ENCODE results near the gene TTLL11.
A peak's percentile ranks its signal among the peaks of the same experiment; 100 is the strongest.
"Not testable (repeated sequence)": the region's sequence is repeated elsewhere in the genome, so short reads cannot be mapped to it uniquely, and the experiment has no call there.

TTLL11 gene

DNA sequence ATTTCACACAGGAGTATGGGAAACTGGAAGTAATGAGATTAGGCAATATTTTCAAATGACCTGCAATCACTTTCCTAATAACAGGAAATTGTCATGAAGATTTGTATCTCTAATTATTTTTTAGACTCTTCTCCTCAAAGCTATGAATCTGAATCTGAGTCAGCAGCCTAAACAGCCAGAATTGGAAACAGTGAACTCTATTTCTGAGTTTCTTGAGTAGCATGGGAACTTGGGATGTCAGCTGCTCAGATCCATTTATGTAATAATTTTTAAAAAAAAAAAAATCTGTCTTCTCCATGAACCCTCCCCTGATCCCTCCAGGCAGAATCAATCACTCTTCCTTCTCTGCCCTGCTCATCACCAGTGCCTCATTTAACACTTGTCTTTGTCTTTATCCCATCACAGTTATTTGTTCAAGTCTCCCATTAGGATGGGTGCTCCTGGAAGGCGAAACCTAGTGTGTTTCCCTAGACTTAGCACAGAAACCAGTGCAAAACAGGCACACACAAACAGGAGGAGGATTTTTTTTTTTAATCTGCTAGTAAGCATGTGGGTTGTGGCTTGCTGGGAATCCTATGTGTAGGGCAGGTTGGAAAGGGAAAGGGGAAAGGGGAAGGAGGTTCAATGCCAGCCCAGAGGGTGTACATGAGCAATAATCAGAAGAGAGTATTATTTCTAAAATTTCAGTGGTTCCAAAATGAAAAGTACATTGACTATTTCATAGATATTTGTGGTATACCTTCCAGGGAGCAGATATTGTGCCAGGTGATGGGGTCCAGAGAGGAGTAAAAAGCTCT is 186.8 kb downstream of the TTLL11 start:
- DNase-seq (ENCODE audit: low spot score), result peak; percentile 57

- peak; percentile 92 for DNase-seq (ENCODE audit: low spot score)
Observed at GRCh38 chr9:121902461-121903135, 190.5 kb downstream of the TTLL11 start.

DNA sequence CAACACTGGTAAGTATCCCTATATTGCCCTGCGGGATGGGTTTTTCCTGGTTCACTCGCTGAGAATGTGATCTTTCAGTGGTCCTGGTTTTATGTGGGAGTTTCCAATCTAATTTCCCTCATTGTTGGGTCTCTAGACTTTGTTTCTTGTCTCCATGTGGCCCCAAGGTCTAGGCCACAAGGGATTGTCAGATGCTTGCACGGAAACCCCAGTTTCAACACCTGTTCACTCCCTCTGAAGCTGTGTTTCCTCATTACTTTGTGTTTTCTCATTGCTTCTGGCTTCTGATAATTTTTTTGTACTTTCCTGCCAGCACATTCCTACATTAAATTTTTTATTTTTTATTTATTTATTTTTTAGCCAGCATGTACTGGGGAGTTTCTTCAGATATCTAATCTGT is 191.5 kb downstream of the TTLL11 start:
- no peak for DNase-seq (ENCODE audit: low spot score)

DNA sequence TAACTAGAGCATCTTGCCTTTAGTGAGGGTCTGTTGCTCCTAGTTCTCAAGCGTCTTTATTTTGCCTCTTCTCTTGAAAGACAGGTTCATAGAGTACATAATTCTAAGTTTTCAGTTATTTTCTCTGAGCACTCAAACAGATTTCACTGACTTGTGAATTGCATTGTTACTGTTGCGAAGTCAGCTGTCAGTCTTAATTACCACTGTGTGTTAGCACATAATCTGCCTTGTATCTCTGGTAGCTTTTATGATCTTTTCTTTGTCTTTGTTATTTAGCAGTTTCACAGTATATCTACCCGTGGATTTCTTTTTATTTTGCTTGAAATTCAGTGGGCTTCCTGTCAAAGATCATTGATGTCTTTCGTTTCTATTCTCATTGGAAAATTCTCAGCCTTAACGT is 192.9 kb downstream of the TTLL11 start:
- DNase-seq (ENCODE audit: low spot score), result no peak

- DNase-seq (ENCODE audit: low spot score), result no peak
Observed at GRCh38 chr9:121898856-121899255, 194.3 kb downstream of the TTLL11 start.

DNA sequence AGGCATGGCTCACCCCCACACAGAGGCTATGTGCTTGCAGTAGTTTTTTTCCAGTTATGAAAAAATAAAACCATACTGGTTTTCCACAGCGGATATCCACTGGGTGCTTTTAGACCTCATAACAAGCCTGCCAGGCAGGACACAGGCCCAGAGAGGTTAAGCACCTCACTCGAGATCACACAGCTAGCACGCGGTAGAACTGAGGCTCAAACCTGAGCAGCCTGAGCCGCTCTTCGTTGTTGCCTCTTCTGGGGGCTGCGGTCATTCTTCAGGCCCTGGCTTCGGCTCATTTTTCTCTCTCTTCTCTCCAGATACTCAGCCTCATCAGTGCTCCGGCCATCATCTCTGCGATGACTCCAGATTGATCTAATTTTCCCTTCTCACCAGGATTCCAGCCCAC is 196.0 kb downstream of the TTLL11 start:
- DNase-seq (ENCODE audit: low spot score), result no peak

- no peak for DNase-seq (ENCODE audit: low spot score)
Observed at GRCh38 chr9:121896545-121896943, 196.6 kb downstream of the TTLL11 start.

GRCh38 chr9:121895818-121896544 is 197.1 kb downstream of the TTLL11 start:
- no peak for DNase-seq (ENCODE audit: low spot score)

GRCh38 chr9:121895358-121895757 is 197.8 kb downstream of the TTLL11 start:
- DNase-seq (ENCODE audit: low spot score), result no peak

DNA sequence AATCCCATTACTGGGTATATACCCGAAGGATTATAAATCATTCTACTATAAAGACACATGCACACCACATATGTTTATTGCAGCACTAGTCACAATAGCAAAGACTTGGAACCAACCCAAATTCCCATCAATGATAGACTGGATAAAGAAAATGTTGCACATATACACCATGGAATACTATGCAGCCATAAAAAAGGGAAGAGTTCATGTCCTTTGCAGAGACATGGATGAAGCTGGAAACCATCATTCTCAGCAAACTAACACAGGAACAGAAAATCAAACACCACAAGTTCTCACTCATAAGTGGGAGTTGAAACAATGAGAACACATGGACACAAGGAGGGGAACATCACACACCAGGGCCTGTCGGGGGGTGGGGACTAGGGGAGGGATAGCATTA is 198.7 kb downstream of the TTLL11 start:
- DNase-seq (ENCODE audit: low spot score), result not testable (repeated sequence)

- no peak for DNase-seq (ENCODE audit: low spot score)
Observed at GRCh38 chr9:121893786-121894185, 199.3 kb downstream of the TTLL11 start.

DNA sequence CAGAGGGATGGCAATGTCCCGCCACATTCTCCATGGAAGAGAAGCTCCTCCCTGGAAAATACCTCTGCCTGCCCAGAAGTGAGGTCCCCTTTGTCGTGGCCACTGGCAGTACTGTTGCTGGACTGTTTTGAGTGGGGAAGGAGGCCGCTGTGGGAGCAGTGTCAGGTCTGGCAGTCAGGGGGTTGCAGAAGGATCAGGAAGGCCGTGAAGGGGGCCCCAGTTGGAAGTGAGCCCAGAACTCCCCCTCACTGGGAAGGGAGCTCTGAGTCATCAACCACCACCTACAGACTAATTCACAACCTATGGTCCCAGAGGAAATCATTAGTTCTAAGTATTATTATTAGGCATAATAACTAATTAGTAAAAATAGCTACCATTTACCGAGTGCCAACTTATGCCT is 200.4 kb downstream of the TTLL11 start:
- DNase-seq (ENCODE audit: low spot score), result no peak

DNA sequence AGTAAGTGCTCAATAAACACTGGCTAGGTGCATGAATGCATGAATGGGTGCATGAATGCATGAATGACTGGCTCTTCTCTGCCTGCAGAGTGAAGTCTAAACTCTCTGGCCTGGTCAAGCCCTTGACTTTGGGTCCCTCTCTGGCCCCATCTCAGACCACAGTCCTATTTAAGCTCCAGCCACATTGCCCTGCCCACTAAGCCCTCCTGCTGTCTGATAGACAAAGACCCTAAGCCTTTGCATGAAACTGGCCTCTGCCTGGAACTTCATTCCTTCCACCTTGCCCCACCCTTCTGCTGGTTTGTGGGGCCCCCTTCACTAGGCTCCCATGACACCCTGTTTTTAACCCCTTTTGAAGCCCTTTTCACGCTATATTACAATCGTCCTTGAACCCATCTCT is 202.4 kb downstream of the TTLL11 start:
- DNase-seq (ENCODE audit: low spot score), result no peak

GRCh38 chr9:121889990-121890563 is 203.0 kb downstream of the TTLL11 start:
- peak; percentile 39 for DNase-seq (ENCODE audit: low spot score)

- DNase-seq (ENCODE audit: low spot score), result peak; percentile 77
Observed at GRCh38 chr9:121888438-121888775, 204.7 kb downstream of the TTLL11 start.

DNA sequence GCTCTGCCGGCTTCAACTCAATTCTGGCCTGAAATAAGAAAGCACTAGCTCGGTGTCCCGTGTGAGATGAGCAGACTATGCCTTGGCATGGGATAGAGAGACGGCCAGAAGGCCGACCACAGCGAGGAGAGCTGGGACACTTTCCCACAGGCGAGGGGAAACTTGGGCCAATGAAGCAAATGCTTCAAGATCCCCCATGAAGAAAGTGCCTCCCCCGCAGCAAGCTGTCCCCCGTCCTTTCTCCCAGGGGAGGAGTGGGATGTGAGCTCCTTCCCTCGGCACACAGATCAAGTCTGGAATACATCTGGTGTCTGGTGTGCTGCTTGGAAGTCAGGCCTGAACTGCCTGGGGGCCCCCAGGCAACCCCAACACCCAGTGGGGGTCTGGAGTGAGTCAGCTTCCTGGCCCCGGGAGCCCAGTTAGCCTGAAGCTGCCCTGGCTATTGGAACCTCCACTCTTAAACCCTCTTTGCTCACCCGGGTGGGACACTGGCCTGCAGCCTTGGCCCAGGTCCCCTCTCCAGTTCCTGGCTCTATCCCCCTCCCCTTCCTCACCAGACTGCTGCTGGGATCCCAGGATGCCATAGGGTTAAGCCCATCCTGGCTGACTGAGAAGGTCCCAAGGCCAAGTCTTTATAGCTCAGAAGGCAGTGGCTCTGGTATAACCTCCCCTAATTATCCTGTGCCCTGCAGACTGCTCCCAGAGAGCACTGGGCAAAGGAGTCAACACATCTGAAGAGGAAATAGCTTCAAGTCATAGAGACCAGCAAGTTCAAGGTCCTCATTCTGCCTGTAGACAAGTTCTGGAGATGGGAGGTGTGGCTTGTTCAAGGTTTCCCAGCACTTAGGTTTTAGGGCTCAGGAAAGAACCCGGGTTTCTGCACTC is 205.3 kb downstream of the TTLL11 start:
- peak; percentile 32 for DNase-seq (ENCODE audit: low spot score)

DNA sequence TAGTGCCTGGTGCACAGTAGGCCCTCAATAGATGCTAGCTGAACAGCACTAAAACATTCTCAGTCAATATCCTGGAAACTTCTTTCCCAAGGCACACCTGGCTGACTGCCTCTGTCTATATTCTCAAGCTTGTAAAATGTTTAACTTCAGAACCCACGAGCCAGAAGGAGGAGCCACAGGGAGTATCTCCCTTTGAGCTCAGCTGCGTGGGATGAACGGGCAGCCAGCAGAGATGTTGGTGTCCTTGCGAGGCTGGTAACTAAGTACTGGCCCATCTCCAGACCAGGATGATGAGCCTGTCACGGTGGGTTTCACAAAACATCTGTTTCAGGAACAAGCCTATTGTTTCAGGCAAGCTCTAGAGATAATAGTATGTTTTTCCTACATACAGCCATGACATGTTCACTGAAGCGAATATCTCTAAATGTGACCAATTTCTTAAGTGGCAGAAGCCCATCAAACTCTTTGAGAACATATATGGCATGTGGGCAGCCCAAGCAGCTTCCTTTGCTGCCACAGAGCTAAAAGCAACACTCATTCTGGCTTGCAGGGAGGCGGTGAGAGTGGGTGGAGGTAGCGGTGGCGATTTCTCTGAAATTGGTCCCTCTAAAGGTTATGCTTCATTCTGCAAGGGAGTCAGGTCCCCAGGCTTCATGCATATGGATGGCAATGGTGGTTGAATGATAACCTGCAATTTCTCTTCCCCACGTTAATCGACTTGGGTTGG is 206.2 kb downstream of the TTLL11 start:
- no peak for DNase-seq (ENCODE audit: low spot score)

GRCh38 chr9:121885345-121885901 is 207.7 kb downstream of the TTLL11 start:
- no peak for DNase-seq (ENCODE audit: low spot score)

DNA sequence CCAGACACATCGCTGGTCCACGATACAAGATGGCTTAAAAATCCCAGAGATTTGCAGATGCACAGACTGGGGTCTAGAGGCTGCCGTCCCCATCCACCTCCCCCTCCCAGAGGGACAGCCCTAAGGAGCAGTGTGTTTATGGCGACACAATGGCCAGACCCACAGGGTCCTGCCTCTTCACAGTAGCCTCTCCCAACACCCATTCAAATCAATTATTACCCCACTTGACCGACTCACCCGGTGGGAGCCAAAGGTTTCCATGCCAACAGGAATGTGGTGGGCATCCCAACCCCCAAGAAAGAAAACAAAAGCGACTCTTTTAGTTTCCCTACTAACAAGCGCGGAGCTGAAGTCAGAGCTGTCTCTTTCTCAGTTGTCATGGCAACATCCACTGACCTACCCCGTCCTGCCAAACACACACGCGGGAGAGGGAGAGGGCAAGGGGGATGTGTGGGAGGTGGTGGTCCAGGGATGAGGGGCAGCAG is 209.0 kb downstream of the TTLL11 start:
- DNase-seq (ENCODE audit: low spot score), result no peak

- DNase-seq (ENCODE audit: low spot score), result no peak
Observed at GRCh38 chr9:121883281-121884056, 209.6 kb downstream of the TTLL11 start.
